GM18526 (cell line): Measurements from ENCODE around the gene MPRIP.

ENCODE experiments used
- POLR2A ChIP-seq: IDR thresholded peaks from 3 replicates; pipeline ENCODE4 v1.6.1; 2011; ENCODE audit not compliant: insufficient read length; ENCODE audit errors: extremely low read depth

The MPRIP gene

GRCh38 chr17:17175917-17176316, 133.7 kb downstream of the MPRIP start:
- no peak for TF ChIP-seq POLR2A

GRCh38 chr17:17176341-17176740, 134.1 kb downstream of the MPRIP start:
- TF ChIP-seq POLR2A, result no peak

GRCh38 chr17:17177176-17177575, 134.9 kb downstream of the MPRIP start:
- TF ChIP-seq POLR2A, result no peak

GRCh38 chr17:17179371-17179827, 137.1 kb downstream of the MPRIP start:
- TF ChIP-seq POLR2A, result no peak

- TF ChIP-seq POLR2A, result no peak
These were observed 137.9 kb downstream of the MPRIP start for GRCh38 chr17:17180141-17180603.

- no peak for TF ChIP-seq POLR2A
These were observed 138.7 kb downstream of the MPRIP start for GRCh38 chr17:17180741-17181525.

GRCh38 chr17:17181666-17182597, 139.7 kb downstream of the MPRIP start:
- no peak for TF ChIP-seq POLR2A

GRCh38 chr17:17182598-17183136, 140.4 kb downstream of the MPRIP start:
- no peak for TF ChIP-seq POLR2A

- no peak for TF ChIP-seq POLR2A
These were observed 141.5 kb downstream of the MPRIP start for GRCh38 chr17:17183744-17184143.

GRCh38 chr17:17186051-17186450, 143.8 kb downstream of the MPRIP start:
- no peak for TF ChIP-seq POLR2A

- TF ChIP-seq POLR2A, result no peak
These were observed 144.6 kb downstream of the MPRIP start for GRCh38 chr17:17186551-17187505.

GRCh38 chr17:17188586-17188985, 146.3 kb downstream of the MPRIP start:
- TF ChIP-seq POLR2A, result no peak

GRCh38 chr17:17189559-17189958, 147.3 kb downstream of the MPRIP start:
- TF ChIP-seq POLR2A, result no peak

GRCh38 chr17:17190188-17190587, 147.9 kb downstream of the MPRIP start:
- no peak for TF ChIP-seq POLR2A

GRCh38 chr17:17191346-17191792, 149.1 kb downstream of the MPRIP start:
- TF ChIP-seq POLR2A, result no peak

- TF ChIP-seq POLR2A, result no peak
These were observed 149.7 kb downstream of the MPRIP start for GRCh38 chr17:17191961-17192381.
